ENCODE measurements around the gene DNAJC30.

The DNAJC30 gene

GRCh38 chr7:73646785-73647724 is 36.2 kb downstream of the DNAJC30 start:
- no peak for DNase-seq

GRCh38 chr7:73645643-73646174 is 37.5 kb downstream of the DNAJC30 start:
- DNase-seq: no peak

GRCh38 chr7:73644688-73645286 is 38.5 kb downstream of the DNAJC30 start:
- no peak for DNase-seq

GRCh38 chr7:73642834-73643233 is 40.4 kb downstream of the DNAJC30 start:
- no peak for DNase-seq

GRCh38 chr7:73638911-73639310 is 44.3 kb downstream of the DNAJC30 start:
- DNase-seq: no peak

GRCh38 chr7:73635428-73636200 is 47.6 kb downstream of the DNAJC30 start:
- no peak for DNase-seq

- DNase-seq: no peak
Observed at GRCh38 chr7:73633844-73634243, 49.4 kb downstream of the DNAJC30 start.

- DNase-seq: no peak
Observed at GRCh38 chr7:73633323-73633722, 49.9 kb downstream of the DNAJC30 start.

GRCh38 chr7:73631558-73631957 is 51.7 kb downstream of the DNAJC30 start:
- no peak for DNase-seq

Data from stimulated activated CD4-positive, alpha-beta T cell treated with anti-CD3 and anti-CD28 coated beads, Interleukin-1b, Interleukin-23, amount 100 ng/mL, for 48 hours (primary cell).